Suppressor macrophage treated with lipopolysaccharide for 4 hours (primary cell): ENCODE data around the gene ZFHX3.
A peak's percentile ranks its signal among the peaks of the same experiment; 100 is the strongest.

Source experiments
- DNase-seq: peaks from one replicate; pipeline ENCODE4 v3.0.0-alpha.2; 2020

Gene ZFHX3

DNA sequence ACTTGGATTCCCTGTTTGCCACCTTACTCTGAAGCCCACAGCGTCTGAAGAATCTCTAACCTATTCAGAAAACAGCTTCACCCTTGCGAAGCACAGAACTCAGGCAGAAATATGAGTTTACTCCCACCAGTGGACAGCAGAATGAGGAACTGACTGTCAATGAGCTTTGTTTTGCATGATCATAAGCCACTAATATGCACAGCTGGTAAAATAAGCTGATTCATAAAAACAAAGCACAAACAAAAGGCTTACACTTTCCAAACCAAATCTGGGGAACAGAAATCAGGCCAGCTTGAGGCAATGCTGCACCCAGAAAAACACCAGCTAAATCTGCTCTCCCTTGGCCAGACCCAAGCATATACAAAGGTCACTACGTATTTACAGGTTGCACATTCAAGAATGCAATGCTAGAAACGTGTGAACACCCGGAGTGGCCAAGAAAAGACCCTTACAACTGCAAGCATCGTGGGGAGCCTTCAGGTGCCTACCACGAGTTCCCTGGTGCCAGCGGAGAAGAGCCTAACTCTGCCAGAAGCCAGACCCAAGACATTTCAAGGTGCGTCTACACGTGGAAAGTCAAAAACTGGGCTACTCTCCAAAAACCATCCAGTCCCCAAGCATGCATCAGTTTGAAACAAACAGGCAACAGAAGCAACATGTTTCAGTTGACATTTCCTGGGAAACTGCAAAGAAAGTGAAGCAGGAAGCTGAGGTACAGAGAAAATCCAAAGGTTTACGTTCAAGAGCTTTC lies 207.1 kb downstream of the ZFHX3 start:
- DNase-seq, result peak; percentile 67

DNA sequence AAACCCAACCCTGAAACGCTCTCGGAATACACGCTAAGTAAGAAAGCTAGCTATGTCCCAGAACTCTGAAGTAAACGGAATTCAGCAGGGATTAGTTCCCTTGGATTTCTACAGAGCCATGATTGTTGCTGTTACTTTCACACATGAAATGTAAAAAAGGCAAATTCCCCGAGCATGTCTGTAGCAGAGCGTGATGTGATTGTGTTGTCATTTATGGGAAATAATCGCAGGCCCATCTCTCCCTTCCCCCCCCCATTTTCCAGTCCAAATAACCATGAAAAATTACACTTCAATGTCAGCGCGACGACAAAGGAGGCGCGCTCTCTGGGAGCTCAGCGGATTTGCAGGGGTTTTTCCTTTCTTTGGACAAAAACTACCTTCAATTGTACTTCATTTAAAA lies 209.0 kb downstream of the ZFHX3 start:
- no peak for DNase-seq

DNA sequence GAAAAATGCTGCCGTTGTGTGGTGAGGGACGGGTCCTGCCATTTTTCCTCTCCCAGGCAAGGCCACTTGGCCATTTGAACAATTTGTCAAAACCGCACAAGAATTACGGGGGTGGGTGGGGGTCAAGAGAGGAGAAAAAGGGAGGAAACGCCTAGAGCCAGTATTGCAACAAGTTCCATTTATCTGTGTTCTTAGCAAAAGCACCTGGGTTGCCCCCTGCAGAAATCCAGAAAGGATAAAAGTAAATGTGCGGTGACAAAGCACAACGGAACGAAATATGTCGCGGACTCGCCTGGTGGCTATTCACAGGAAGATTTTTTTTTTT lies 209.4 kb downstream of the ZFHX3 start:
- no peak for DNase-seq

DNA sequence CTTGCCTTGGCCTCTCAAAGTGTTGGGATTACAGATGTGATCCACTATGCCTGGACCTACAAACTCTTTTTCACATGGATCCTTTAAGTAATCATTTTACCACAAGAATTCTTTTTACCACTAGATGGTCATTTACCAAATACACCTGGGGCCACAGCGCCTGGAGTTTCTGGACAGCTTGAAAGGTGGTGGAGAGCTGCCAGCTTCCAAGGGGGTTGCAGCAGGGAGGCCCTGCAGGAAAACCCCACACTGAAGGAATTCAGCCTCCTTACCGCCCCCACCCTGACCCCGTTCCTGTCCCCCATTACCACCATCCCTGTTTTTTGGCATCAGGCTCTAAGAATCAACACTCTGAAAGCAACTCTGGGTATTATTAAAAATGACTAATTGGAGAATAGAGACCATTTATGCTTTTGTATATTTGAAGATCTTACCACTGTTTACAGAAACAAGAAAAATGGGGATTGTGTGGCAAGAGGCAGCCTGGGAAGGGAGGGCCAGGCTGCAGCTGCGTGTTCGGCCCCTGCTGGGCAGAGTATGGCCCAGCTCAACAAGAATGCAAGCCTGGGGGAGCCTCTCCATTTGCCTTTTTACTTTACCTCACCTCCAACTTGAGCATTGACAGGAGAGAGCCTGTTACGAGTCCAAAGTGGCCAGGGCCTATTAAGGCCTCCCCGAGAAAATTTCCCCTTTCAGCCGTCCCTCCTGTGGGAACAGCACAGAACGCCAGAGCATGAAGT lies 209.9 kb downstream of the ZFHX3 start:
- DNase-seq, result no peak

GRCh38 chr16:72836985-72837384 lies 210.9 kb downstream of the ZFHX3 start:
- no peak for DNase-seq

DNA sequence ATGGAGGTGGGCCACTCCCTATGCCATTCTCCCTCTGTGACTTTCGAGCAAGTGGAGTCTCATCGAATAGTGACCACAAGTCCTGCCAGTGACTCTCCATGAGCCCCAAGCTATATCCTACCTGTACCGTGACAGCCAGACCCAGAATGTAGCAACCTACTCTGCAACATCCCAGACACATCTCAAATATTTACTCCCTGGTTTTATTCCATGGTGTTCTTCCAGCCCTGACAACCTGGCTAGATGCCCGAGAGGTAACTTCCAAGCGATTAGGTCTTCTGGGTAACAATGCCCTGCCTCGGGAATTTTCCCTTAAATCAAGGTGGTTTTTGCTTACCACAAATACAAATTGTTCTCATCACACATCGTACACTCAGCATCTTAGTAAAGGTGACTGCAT lies 211.7 kb downstream of the ZFHX3 start:
- DNase-seq, result no peak

DNA sequence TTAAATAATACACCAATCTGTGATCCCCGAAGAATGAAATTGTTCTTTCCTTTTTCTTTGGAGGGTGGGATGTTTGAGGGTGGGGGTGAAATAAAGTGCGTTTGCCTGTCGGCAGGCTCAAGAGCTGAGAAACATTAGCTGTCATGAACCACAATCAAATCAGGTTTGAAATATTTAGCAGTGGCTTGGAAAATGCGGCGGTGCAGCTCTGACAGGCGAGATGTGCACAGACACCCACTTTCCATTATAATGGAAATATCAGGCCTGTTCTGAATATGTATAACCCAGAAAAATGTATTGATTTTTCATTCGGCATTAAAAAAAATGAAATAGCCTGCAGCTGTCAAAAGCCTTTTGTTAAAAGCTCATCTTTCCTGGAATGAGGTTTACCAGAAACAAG lies 212.8 kb downstream of the ZFHX3 start:
- no peak for DNase-seq

DNA sequence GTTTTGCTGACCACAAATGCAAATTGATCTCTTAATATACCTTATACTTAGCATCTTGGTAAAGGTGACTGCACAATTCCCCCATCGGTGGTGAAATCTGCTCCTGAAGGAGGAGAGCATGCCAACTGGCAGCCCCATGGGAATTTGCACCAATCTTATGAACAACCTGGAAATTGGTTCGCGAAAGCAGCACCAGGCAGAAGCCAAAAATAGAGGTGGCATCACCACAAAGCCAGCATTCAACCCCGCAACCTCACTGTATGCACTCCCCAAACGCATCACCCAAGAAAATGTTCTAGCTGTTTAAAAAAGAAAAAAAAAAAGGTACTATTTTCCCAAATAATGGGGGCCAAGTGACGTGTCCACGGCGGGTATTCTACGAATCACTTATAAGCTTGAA lies 213.4 kb downstream of the ZFHX3 start:
- DNase-seq, result no peak

DNA sequence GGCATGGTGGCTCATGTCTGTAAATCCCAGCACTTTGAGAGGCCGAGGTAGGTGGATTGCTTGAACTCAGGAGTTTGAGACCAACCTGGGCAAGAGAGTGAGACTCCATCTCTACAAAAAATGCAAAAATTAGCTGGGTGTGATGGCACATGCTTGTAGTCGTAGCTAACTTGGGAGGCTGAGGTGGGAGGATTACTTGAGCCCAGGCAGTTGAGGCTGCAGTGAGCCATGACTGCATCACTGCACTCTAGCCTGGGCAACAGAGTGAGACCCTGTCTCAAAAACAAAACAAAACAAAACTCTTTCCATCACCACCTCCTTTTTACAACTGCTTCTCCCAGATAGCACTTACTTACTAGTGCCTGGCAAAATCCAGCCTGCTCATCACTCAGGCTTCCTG lies 214.0 kb downstream of the ZFHX3 start:
- no peak for DNase-seq

GRCh38 chr16:72833482-72833881 lies 214.4 kb downstream of the ZFHX3 start:
- DNase-seq, result no peak

GRCh38 chr16:72832621-72833248 lies 215.2 kb downstream of the ZFHX3 start:
- DNase-seq, result peak; percentile 82

- DNase-seq, result no peak
Measured at GRCh38 chr16:72829846-72830775, 217.8 kb downstream of the ZFHX3 start.

- DNase-seq, result no peak
Measured at GRCh38 chr16:72827866-72828265, 220.1 kb downstream of the ZFHX3 start.

DNA sequence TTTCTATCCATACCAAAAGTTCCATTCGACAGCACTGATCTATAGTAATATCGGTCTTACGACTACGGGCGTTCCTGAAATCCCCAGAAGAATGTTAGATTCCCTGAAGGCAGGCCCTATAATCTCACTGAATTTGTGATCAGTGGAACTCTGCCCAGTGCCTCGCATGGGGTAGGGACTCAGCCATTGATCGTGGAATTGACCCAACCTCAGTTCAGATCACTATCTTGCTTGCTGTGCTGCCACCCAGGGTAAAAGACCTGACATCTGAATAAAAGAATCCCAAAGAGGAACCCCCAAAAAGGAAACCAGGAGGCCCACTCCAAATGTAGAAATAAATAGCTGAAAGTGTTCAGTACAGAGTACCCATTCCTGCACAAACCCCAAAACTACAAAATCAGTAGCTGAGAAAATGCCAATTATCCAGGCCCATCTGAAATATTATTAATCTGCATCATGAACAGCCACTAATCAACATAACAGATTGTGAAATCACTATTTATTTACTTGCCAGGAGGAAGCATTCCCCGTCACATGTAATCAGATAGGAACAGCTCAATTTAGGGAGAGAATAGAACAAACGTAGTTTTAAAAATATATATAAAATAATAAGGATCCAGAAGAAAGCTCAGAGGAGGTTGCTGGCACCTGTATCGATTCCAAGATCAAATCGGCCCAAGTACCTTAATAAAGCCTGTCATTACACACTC lies 221.9 kb downstream of the ZFHX3 start:
- DNase-seq, result no peak

DNA sequence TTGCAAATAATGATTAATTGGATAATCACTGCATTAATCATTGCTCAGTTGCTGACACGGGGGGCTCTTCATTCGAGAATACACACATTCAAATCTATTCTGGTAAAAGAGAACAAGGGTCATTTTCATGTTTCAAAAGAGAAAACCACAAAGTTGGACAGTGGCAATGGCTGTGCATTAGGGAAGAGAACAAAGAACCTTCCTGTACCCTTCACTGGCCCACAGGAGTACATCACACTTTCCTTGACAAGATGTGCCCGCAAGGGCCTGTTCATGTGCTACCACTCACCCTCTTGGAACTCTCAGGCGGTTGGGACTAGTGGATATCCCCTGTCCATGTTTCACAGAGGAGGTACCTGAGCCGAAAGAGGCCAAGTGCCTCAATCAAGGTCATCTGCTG lies 223.2 kb downstream of the ZFHX3 start:
- DNase-seq, result no peak

- DNase-seq, result no peak
Measured at GRCh38 chr16:72824027-72824426, 223.9 kb downstream of the ZFHX3 start.

DNA sequence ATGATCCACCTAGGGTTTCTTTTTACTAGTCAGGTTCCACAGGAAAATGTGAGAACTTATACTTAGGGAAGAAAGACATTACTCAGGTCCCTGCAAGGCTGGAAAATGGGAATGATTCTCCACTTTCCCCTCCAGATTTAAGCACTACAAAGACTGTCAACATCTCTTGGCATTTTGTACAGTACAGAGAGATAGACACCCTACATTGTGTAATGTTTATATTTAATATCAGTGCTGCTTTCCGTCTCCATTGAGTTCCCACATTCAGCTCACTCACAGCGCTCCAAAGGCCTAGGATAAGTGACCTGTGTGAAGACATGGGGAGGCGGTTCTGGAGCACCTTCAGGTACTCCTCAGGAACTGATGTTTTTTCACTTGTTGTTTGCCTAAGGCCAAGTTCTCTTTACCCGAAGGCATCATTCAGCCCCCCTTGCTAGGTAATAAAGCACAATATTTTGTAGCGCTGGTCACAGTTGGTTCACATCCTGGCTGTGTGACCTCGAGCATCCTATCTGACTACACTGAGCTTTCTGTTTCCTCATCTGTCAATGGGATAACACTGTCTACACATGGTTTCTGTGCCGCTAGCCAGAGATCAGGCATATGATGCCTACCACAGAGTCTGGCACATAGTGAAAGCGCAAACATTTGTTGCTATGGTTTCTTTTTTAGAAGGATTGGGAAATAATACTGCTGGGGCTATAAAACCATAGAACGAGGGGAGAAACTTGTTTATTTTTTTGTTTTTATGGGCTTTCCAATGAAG lies 226.6 kb downstream of the ZFHX3 start:
- DNase-seq, result no peak

GRCh38 chr16:72819345-72819744 lies 228.6 kb downstream of the ZFHX3 start:
- DNase-seq, result no peak

DNA sequence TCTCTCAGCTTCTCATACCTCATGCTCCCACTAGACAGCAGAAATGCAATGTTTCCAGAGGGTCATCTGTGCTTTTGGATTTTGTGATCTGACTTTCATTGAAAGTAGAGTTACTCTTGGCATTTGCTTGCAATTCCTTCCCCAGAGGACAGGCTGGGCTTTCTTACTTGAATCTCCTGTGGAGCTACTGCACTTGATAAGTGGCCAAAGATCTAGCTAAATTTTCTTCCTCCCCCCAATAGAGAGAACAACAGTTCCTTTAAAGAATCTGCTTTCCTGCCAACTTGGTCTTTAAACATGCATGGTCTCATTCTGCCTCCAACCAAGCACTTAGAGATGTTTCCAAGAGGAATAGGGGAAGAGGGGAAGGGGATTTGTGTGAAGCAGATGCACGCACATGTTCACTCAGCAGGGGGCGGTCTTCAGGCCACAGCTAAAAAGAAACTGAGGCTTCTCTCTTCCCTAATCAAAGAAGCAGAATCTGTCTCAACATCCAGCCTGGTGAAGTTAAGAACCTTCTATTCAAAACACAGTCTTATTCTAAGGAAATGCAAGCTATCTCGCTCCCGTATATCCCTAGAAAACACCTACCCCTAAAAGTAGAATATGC lies 229.6 kb downstream of the ZFHX3 start:
- DNase-seq, result no peak

DNA sequence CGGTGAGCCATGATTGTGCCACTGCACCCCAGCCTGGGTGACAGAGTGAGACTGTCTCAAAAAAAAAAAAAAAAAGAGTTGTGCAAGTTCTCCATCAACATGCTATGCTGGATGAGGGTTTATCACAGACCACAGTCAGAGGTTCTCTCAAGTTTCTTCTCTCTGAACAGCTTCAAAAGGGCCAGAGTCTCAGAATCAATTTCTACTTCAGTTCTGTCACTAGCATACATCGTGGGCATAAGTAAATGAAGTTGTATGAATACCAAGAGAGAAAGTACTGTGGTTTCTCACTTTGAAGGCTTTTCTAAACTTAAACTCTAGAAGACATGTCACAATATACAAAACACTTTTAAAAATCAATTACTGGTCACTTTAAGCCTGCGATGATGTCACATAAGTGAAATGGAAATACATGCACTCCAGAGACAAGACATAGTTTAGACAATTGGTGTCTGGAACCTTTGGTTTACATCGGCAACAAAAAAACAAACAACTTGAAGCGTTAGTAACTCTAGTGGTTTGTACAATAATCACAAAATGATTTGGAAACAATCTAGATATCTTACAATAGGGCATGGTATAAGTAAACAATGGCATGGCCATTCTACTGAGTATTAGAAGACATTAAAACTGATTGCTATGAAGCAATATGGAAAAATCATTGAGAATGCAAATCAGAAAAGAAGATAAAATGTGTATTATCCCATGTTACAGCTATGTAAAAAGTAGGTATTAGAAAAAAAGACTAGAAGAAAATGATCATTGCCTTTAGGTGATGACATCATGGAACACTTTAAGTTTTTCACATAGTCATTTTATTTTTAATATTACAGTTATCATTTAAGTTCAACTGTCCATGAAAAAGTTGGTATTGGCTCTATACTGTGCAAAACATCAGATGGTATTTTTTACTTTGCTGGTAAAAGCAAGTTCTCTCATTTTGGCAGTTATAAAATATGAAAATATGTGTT lies 232.3 kb downstream of the ZFHX3 start:
- DNase-seq, result no peak
